RPMI7951 (cell line): ENCODE data around the gene AP4M1. TPM values are rescaled to one million over a fixed set of nuclear protein-coding genes. Genes with fewer than 3 reads are reported as not detected.
"Not testable (repeated sequence)": the region's sequence is repeated elsewhere in the genome, so short reads cannot be mapped to it uniquely, and the experiment has no call there.

ENCODE experiments used
- DNase-seq: peaks from one replicate; pipeline ENCODE4 v3.0.0-alpha.2; 2012; ENCODE audit warnings: low read depth
- total RNA-seq: library from RNA; depleted of rRNA; stranded (reverse); fragments of >200 nt; shearing (Covaris generic); gene quantifications from 2 replicates; pipeline ENCODE4 v1.2.3, GENCODE V29; 2014

Gene AP4M1
- total RNA-seq, 1 experiment from 2014 or later: 22.6 TPM

- DNase-seq: peak; percentile 51
Observed at GRCh38 chr7:100130608-100131453, 29.4 kb downstream of the AP4M1 start.

DNA sequence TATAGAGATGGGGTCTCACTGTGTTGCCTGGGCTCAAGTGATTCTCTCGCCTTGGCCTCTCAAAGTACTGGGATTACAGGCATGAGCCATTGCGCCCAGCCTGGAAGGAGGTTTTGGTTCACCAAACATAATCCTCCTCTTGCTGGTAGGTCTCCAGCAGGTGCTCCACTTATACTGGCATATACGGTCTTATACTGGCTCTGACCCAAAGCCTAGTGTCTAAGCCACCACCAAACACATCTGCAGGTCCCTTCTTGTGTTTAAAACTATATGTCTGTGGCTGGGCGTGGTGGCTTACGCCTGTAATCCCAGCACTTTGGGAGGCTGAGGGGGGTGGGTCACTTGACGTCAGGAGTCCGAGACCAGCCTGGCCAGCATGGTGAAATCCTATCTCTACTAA, 30.7 kb downstream of the AP4M1 start:
- DNase-seq: no peak

DNA sequence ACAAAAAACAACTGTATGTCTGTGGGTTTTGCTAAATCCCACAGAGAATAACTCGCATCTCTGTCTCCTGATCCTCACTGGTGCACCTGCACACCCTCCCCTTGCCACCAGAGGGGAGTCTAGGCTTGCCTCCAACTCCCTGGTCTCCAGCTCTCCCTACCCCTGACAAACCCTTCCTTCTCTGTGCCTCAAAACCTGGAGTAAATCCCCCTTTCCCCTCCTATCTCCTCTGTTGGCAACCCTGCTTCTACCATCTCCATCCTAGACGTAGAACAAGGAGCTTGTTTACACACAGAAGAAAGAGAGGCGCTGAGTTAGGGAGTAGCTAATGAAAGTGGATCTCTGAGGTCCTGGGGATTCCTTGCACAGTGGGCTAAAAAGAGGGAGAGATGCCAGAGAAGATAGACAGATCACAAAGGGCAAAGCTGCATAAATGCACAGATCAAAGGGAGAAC, 31.3 kb downstream of the AP4M1 start:
- peak; percentile 67 for DNase-seq

DNA sequence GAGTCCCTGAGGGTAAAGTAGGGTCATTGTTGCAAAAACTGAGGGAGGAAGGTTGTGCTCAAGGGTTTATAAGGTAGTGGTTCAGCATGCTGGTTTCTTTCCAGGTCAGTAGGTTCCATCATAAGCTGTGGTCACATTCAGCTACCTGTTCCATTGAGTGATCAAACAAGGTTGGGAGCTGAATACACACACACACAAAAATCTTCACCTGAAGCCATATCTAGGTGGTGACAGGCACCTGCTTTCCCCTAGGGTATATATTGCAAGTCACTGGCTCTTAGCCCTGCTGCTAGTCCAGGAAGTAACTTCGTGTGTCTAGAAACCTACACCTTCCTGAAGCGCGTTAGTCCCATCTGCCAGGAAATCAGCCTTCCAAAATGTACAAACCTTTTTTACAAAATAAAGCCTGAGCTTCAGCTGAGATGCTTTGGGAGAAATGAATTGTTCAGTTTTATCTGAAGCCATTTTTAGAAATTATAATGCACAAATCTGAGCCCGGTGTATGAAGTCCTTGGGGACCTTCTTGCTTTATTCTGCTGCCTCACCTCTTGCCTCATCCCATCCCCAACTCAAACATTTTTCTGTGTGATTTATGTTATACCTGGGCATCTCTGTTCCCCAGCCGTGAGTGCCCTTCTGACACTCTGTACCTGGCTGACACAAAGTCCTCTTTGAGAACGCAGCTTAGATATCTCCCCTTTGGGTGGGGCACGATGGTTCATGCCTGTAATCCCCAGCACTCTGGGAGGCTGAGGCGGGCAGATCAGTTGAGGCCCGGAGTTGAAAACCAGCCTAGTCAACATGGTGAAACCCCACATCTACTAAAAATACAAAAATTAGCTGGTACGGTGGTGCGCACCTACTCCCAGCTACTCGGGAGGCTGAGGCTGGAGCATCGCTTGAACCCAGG, 36.7 kb downstream of the AP4M1 start:
- DNase-seq: no peak

- DNase-seq: no peak
Observed at GRCh38 chr7:100141555-100141949, 40.1 kb downstream of the AP4M1 start.

GRCh38 chr7:100142461-100142860, 41.0 kb downstream of the AP4M1 start:
- DNase-seq: no peak

GRCh38 chr7:100146350-100146749, 44.9 kb downstream of the AP4M1 start:
- DNase-seq: not testable (repeated sequence)

DNA sequence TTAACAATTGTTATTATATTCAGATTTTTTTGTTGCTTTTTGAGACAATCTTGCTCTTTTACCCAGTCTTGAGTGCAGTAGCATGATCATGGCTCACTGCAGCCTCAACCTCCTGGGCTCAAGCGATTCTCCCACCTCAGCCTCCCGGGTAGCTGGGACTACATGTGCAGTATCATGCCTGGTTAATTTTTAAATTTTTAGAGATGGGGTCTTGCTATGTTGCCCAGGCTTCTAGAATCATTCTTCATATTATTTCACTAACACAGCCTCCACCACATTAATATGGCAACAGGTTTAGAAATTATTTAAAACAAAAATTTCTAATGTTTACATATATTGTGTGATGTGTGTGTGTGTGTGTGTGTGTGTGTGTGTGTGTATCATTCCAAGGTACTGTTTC, 45.8 kb downstream of the AP4M1 start:
- DNase-seq: no peak

GRCh38 chr7:100148225-100148558, 46.7 kb downstream of the AP4M1 start:
- no peak for DNase-seq

DNA sequence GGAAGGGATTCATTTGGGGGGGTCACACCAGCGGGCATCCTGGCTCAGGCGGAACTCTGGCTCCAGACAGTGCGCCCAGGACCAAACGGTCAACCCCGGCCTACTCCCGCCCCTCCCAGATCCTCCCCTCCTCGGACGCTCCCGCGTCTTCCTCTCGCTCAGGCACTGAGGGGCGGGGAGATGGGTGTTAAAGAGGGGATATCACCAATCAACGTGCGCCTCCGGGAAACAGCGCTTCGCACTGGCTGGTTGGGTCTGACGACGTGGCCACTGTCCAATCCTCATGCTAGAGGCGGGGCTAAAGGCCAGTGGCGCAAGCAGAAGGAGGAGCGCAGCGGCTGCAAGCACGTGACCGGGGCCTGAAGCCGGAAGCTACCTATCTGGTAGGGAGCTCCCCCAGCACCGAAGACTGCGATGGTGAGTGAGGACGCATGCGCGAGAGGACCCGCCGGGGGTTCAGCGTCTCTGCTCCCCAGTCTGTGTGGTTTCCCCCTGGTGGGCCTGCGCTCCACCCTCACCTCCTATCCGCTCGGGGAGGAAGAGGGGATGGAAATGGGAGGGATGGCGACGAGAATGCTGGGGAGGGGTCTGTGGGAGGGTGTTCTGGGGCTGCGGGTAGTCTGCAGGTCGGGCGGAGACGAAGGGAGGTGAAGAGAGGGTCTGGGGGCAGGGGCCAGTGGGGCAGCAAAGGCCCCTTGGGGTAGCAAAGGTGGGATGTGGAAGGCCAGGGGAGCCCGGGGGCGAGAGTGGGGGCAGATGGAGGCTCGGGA, 47.3 kb downstream of the AP4M1 start, which contains the start of gene LAMTOR4:
Gene LAMTOR4 (plus strand): TSS at position 360 of the 770 bp plus-strand sequence. CDS start 55 bp downstream, at position 415.
- peak; percentile 99 for DNase-seq

- no peak for DNase-seq
Observed at GRCh38 chr7:100152404-100152803, 51.0 kb downstream of the AP4M1 start.

GRCh38 chr7:100152937-100153666, 51.7 kb downstream of the AP4M1 start:
- DNase-seq: no peak

DNA sequence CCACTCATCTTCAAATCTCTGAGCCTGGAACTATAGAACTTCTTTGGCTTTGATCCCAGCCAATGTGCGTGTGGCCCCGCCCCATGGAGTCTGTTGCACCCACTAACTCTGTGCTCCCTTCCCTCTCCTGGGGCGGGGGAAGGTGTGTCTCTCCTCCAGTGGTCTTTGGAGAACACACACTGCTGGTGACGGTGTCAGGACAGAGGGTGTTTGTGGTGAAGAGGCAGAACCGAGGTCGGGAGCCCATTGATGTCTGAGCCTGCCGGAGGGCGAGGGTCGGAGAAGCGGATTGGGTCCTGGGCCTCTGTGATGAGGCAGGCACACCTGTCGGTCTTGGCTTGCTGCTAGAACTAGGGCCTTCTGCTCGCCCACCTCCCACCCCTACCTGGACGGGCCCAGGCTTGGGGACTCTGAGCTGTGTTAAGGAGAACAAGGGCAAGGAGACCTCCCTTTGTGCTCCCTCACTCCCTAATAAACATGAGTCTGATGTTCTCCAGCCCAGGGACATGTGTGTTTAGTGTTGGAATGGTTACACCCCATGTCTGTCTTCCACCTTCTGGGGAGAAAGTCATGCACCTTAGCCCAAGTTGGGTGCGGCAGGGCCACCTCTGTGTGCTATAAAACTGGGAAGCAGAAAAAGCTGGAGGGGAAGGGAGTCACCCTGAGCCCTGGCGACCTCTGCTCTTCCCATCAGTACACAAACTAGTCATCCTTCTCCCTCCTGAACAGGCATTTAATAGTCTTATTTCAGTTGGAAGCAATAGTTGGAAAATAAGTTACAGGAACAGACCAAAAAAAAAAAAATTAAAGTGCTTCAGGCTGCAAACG, 52.5 kb downstream of the AP4M1 start:
- no peak for DNase-seq

DNA sequence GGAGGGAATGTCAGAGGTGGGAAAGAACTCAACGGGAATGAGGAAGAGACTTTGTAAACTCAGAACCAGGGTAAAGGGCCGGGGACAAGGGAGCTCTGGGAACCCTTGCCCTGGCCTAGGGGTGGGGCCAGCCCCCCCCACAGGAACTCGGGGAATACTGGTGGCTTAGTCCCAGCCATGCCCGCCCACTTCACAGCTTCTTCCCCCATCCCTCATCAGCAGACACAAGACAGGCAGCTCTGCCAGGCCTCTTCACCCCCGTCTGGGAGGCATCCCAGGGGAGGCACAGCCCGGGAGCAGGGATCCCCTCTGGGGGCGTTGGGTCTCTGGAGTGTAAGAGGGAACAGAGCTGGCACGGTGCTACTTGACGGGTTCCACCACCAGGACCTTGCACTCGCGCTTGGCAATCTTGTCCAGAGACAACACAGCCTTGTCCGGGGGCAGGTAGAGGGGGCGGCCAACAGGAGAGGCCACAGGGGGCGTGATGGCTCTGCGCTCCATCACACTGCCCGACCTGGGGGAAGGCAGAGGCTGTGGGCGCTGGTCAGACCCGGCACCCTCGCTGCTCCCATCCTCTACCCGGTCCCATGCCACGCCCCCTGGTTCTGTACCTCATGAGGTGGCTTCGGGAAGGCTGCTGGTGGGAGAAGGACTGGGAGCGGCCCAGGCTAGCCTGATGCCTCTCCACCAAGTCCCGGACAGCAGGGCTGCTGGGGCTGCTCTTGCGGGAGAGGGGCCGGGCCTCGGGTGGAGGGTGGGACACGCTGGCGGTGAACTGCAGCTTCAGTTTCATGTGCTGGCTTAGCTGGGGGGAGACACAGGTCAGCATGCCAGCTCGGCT, 53.4 kb downstream of the AP4M1 start:
- DNase-seq: no peak

- no peak for DNase-seq
Observed at GRCh38 chr7:100155553-100156317, 54.3 kb downstream of the AP4M1 start.

- no peak for DNase-seq
Observed at GRCh38 chr7:100156331-100157068, 55.1 kb downstream of the AP4M1 start.

- DNase-seq: no peak
Observed at GRCh38 chr7:100157069-100157333, 55.6 kb downstream of the AP4M1 start.
